ENCODE data around the gene IL2RA.
"Not testable (repeated sequence)": the region's sequence is repeated elsewhere in the genome, so short reads cannot be mapped to it uniquely, and the experiment has no call there.

Gene IL2RA

DNA sequence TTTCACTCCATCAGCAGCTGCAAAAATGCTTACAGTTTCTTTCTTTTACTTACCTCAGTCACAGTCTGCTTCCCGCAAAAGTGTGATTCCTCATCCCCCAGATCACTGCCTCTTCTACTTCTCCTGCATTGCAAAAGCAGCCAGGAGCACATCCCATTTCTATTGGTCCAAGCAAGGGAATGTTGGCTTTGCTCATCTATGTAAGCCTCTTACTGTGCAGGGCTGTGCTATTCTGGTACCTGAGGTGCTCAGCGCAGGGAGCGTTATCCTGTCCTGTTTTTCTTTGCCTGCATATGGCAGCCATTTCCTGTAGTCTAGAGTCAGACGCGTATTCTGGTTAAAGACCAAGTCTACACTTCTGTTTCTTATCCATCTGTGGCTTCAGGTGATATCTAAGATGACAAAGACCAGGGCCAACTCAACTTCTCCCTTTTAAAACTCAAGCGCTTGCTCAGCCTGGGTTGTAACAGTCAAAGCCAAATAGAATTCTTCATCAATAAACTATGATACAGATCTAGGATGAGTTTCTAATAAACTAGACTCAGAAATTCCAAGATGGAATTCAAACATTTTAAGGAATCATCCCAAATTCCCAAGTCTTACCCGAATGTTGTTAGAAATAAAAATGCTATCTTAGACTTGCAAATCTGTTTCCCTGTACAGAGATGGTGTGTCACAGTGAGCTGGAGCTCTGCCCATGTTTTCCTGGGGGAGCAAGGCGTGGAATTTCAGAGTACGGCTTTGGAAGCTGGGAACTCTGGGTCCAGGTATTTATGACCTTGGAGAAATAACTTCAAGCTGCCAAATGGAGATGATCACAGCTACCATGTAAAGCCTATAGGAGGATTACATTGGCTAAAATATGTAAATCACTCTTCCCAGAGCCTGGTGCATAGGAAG, 20.6 kb upstream of the IL2RA start:
- DNase-seq: no peak

DNA sequence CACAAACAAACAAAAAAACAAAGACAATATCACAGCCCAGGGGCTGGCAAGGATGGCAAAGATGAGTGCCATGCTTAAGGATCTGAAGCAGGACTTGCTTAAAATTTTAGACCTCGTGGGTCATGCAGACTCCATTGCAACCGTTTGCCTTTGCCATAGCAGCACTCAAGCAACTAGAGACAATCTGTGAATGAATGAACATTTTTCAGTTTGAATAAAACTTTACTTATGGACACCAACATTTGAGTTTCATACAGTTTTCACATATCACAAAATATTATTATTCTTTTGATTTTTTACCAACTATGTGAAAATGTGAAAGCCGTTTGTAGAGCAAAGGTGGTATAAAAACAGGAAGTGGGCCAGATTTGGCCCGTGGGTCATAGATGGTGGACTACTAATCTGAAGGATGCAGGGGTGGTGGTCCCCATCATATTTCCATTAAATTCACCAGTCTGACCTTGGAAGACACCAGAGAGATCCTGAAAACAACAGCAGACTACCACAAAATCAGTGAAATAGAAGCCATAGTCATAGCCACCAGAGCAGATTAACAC, 18.3 kb upstream of the IL2RA start:
- no peak for DNase-seq

DNA sequence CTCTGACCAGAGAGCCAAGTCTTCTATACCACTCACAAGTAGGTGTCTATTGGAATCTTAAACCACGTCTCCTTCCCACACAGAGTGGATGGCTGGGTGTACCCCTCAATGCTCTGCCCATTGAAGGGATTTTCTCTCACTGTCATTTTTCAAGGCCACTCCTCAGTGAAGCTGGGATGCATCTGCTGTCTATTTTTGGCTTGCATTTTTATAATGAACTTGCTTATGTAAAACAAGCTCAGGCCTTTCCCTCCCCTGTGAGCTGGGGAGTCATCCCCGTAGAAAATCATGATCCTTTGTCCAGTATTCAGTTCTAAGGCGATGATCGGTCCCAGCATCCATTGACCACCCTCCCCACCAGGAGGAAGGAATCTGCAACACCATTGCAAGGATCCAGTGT, 16.9 kb upstream of the IL2RA start:
- DNase-seq: no peak

DNA sequence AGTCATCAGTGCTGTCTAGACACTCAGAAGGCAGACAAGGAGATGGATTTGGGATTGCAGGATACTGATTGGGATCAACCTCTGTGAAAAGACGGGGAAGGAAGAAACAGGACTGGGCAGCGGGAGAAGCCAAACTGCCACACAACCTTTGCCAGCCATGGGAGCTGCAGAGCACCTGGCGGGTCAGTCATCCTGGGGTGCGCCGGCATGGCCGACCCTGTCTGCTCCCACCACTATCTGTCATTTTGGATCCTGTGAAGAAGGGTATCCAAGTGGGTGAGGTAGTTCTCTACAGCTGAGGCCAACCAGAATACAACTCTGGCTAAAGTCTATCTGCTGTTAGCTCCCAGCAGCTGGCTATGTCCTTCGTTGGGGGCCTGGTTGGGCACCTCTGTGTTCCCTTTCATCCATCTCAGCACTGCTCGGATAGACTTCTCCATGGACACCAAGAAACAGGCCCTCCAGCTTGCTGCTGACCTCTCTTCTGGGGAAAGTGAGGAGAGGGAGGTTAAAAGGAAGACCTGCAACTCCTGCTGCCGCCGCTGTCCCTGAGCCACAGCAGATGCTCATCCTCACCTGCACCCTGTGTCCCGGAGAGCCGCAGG, 15.0 kb upstream of the IL2RA start:
- DNase-seq: no peak

DNA sequence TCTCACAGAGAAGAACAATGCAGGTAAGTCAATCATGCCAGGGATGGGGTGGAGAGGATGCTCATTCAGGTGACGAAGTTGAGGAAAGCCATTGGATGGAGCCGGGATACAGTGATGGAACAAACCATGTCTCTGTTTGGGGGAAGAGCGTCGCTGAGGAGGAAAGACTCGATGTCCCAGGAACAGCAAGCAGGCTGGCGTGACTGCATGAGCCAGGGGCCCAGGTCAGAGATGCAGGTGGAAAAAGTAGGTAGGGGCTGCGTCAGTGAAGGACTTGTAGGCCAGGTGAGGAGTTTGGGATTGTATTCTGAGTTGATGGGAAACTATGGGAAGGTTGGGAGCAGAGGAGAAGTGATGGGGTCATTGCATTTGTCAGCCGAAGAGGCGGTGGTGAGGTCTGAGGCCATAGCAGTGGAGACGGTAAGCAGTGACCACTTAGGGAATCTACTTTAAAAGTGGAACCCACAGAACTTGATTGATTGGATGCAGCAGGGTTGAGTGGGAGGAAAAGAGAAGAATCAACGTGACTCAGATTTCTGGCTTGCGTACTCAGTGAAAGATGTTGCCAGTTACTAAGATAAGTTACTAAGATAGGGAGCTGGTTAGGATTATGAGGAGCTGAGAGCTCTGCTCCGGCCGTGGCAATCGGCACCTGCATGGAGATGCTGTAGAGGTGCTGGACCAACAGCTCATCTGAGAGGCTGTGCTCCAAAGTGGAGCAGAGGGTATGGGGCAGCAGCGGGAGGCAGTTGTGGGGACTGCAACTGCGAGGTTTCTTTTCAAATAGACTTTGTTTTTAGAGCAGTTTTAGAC, 12.5 kb upstream of the IL2RA start:
- peak; percentile 45 for DNase-seq

DNA sequence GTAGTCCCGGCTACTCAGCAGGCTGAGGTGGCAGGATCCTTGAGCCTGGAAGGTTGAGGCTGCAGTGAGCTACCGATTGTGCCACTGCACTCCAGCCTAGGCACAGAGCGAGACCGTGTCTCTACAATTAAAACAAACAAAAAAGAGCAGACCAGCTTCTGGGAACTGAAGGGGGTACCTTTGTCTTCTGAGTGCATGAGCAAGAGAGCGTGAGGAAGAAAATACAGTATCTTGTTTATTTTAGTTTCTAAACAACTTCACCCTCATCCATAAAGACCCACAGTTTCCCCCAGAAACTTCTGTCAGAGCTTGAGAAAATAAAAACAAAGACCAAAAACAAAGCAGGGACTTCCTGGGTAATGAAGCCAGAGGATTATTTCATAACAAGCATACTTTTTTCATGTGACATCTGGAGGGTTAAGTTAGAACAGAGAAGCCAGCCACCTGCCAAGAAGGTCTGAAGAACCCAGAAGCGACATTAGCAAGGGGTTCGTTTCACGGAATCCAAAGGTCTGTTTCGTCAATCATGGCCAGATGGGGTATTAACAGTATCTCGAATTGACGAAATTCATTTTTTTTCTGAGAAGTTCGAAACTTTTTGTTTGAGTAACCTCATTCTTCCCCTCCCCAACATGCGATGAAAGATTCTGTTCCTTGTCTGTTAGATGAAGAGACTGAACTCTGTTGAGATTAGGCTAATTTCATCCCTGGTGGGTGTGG, 10.2 kb upstream of the IL2RA start:
- DNase-seq: peak; percentile 52

DNA sequence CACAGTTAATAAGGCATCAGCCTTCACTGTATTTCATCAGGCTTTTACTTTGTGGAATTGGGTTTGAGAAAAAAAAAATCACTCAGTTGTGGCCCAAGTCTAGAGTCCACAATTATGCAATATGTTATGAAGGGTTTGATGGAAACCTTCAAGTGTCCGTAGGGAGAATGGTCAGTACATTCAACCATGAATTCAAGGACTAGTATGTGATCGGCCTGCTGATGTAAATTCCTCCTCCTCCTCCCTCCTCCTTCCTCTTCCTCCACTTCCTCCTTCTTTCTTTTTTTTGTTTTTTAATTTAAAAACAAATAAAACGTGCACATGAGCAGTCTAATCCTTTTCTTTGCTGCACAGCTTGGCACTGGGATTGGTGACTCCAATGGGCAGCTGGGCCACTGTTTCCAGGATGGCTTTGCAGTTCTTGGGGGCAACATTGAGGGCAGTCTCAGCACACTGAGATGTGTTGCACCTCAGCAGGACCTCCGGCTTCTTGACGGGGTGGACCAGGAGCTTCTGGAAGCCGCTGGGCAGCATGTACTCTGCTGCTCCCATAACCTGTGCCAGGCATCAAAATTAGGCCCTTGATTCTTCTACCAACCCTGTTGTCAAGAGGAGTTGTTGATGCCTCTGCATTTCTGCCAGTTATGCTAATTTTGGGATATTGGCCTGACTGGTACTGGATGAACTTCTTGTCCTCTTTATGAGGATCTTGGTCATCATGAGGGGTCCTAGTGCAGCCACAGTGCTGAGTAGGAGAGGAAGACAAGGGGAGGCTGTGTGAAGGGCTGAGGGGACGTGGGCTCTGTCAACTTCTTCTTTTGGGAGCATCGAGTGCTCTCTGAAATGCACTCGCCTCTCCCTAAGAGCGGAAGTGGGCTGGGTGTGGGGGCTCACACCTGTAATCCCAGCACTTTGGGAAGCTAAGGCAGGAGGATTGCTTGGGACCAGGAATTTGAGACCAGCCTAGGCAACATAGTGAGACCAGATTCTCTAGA, 9.3 kb upstream of the IL2RA start:
- DNase-seq: no peak

DNA sequence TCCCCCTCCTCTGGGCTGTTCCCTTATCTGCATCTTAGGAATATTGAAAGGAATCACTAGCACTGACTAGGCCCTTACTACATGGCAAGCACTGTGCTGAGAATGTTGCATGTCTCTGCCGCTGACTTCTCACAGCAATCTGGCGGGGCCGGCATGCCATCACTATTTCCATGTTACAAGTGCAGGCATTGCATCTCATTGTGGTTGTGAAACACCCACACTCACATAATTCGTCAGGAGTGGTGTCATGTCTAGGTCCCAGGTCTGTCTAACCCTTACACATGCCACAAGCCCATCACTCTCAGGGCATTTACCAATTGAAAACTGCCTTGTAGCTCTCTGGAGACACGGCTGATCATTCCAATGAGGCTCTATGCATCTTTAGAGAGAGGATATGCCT, 8.5 kb upstream of the IL2RA start:
- peak; percentile 90 for DNase-seq

DNA sequence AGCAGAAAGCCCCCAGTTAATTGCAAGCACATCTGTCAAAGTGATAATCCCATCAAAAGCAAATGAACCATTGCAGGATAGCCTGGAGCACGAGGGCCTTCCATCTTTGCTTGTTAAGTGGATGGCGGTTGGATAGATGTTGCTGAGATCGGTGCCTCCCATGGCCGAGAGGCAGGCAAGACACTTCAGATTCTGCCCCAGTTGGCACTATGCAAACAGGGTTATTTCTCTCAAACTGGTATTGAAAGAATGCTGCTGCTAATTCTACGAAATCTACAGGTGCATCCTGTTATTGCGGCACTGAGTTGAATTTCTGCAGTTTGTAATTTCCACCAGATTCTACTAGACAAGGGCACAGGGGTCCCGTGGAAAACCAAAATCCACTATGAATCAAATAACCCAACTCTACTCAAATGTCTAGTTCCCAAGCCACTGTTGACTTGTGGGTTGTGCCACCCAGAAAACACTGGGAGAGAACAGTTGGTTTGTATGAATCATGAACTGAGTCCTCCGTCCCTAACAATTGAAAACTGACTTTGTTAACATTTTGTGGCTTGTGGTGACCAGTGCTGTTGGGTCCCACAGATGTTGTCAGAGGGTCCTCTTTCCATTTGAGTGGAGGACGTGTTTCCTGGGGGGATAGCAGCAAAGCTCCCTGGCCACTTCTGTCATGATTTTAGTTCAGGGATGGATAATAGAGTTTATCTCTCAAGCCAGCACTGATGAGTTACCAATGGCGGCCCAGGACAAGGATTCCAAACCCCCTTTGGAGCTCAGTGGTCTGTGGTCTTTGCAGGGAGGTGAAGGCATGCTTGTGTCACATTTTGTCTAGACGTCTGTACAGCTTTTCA, 7.1 kb upstream of the IL2RA start:
- DNase-seq: no peak

DNA sequence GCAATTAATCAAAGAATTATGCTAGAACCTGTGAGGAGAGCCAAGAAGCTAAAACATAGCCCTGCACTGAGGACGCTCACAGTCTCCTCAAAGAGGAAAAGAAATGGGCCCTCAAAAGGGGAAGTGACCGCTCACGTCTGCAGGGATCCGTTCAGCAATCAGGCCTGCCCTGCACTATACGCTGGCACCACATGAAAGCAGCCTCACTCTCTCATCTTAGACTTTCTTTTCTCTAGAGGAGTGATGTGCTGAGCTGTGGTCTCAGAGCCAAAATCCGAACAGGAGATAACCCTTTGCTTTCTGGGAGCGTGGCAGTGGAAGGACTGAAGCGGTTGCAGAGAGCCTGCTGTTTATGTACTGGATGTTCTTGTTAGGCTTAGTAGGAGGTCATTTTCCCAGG, 6.3 kb upstream of the IL2RA start:
- no peak for DNase-seq

DNA sequence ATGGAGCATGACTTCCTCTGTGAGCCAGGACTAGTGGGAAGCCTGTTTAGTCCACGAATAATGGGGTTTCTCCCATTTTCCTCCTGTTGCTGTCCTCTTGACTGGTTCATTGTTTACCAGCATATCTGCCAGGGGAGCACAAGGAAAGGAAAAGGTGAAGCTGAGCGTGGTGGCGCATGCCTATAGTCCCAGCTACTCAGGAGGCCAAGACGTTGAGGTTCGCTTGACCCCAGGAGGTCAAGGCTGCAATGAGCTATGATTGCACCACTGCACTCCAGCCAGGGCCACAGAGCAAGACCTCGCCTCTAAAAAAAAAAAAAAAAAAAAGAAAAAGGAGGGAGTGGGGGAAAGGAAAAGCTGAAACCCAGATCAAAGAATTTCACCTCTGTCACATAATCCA, 5.8 kb upstream of the IL2RA start:
- no peak for DNase-seq

DNA sequence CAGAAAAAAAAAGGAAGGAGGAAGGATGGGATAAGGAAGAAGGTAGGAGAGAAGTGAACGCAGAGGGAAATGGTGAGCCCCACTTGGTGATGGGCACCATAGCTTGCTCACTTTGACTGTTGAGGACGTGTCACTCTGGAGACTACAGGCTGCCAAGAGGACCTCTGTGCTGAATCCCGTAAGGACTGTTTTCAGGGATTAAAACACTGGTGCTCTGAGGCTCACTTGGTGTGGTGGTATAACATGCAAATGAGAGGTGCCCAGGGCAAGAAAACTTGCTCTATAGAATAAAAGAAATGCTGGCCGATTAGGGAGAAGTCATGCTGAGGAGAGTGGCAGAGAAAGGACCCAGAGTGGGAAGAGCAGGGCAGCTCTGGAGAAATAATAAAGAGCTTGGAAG, 5.3 kb upstream of the IL2RA start:
- no peak for DNase-seq

DNA sequence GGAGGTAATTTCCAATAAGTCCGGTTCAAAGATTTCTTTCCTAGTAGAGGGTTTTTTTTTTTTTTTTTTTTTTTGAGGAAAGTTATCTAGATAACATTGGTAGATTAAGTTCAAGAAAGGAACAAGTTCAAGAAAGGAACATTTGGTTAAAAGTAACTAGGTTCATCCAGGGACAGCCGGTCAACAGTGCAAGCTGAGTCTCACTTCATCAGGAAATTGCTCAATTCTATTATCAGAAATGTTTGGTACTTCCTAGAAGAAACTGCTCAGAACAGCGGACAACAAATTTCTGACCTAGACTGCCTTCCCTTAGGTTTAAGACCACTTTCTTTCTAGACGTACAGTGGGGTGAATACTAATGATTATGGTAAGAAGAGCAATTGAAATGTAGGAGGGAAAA, 3.7 kb upstream of the IL2RA start:
- no peak for DNase-seq

DNA sequence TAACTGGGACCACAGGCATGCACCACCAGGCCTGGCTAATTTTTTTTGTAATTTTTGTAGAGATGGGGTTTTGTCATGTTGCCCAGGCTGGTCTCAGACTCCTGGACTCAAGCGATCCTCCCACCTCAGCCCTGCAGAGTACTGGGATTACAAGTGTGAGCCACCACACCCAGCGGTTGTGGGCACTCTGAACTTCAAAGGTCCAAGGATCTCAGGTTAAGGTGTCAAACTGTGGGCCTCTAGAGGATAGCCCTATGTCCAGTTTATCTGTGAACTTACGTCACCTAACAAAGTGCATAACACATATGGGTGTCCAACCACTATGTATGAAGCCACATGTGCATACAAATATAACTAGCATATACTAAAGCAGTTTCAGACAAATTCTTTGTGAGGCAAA, 3.2 kb upstream of the IL2RA start:
- DNase-seq: no peak

DNA sequence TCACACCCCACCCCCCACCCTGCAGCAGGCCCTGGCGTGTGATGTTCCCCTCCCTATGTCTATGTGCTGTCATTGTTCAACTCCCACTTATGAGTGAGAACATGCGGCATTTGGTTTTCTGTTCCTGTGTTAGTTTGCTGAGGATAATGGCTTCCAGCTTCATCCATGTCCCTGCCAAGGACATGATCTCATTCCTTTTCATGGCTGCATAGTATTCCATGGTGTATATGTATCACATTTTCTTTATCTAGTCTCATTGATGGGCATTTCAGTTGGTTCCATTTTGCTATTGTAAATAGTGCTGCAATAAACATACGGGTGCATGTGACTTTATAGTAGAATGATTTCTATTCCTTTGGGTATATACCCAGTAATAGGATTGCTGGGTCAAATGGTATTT, 2.6 kb upstream of the IL2RA start:
- not testable (repeated sequence) for DNase-seq

DNA sequence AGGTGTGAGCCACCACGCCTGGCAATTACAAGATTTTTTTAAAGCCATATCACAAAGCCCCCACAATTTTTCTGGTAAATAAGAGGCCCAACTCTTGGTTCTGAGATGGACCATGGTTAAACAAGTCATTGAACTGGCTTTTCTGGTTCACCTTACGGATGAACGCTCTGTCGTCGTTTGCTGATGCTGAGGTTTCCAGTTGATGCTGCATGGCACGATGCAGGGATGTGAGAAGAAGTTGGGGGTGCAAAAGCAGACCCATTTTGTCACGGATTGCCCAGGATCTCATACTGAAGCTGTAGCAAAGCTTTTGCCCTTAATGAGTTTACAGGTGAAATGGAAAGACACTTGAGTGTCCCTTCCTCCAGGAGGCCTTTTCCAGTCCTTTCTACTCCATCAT, 2.0 kb upstream of the IL2RA start:
- DNase-seq: no peak

DNA sequence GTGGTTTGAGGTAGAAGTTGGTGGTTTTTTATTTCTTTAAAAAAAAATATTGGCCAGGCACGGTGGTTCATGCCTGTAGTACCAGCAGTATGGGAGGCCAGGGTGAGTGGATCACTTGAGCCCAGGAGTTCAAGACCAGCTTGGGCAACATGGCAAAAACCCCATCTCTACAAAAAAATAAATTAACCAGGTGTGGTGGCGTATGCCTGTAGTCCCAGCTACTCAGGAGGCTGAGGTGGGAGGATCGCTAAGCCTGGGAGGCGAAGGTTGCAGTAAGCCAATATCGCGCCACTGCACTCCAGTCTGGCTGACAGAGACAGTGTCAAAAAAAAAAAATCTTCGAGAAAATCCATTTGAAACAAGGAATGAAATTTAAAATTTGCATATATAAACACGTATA, 1.1 kb downstream of the IL2RA start:
- no peak for DNase-seq

DNA sequence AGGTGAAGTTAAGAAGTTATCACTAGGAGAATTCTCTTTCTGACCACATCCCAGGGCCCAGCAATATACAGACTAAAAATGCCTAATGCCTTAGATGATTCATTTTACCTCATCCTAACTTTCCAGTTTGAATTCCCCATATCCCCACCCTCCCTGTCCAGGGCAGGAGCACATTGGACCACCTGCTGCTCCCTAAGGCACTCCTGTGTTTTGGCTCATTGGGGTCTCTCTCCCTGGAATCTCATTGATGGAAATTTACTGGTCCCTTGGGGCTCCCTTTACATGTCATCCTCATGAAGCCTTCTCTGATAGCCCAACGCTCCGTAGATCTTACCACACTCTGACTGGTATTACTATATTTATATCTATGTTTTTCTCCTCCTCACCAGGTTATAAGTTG, 2.7 kb downstream of the IL2RA start:
- no peak for DNase-seq

DNA sequence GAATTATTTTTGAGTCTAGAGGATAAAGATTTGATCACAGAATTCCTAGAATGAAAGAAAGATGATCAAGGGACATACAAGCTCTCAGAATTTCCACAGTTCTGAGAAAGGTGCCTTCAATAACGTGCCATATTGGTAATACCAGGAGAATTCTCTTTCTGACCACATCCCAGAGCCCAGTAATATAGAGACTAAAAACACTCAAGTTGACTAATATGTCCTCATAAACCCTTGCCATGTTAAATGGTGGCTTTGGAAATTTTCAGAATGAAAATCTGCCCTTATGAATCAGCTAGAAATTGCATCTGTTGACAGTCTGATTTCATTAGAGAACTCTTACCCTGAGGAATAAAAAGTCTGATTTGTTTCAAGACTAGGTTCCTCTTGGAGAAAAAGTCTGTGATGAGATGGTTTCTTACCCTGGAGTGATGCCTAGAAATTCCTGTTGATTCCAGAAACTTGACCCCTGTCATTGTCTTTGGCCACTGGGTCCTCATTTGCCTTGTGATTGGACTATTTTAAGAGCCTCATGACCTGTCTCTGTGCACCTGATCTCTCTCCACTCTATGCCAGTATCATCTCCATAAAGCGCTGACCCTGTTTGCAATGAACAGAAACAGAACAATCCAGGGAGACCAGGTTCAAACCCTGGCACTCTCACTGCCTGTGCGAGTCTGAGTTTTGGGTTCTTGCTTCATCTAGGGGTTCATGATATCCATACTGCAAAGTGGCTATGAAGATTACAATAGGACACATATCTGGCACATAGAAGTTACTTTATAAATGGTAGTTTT, 3.3 kb downstream of the IL2RA start:
- DNase-seq: no peak

Measured in stimulated activated CD4-positive, alpha-beta T cell treated with anti-CD3 and anti-CD28 coated beads, Interleukin-1b, Interleukin-23, amount 100 ng/mL, for 48 hours (primary cell).